HG03159 (cell line): Measurements from ENCODE around the gene NOC4L.
A peak's percentile ranks its signal among the peaks of the same experiment; 100 is the strongest.

Experiments
- ATAC-seq: cut with Tn5 transposase; IDR thresholded peaks from one replicate; pipeline ENCODE4 v1.9.1; 2021; ENCODE audit warnings: mild to moderate bottlenecking, moderate library complexity; ENCODE audit not compliant: unreplicated experiment

NOC4L gene

DNA sequence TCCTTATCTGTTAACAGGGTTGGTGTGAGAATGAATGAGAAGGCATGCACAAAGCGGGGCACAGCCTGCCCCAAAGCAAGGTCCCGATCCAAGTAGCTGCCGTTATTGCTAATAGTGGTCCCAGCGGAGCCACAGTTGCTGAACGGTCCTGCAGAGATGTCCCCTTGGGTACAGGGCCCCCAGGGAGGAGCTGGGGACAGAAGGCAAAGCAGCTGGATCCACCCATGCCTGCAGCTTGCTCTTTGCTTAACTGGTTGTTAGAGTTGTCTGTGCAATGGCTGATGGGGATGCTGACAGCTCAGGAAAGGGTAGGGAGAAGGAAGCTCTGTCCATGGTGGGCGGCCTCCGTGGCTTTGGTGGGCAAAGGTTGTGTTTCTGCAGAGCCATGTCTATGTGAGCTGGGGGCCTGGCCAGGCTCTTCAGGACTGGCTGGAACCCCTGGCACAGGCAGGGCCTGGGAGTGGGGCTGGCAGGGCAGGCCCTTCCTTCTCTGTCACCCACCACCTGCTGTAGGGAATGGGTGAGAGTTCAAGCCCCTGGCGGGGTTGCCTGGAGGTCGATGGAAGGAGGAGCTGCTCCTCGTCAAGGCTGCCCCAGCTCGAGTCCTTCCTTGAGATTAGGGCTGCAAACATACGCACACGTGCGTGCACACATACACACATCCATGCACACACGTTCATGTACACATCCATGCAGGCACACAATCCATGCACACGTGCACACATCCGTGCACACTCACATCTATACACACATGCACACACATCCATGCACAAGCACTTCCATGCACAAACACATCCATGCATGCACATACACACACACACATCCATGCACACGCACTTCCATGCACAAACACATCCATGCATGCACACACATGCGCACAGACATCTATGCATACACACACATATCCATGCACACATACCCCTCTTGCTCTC lies 35.4 kb downstream of the NOC4L start:
- no peak for ATAC-seq

DNA sequence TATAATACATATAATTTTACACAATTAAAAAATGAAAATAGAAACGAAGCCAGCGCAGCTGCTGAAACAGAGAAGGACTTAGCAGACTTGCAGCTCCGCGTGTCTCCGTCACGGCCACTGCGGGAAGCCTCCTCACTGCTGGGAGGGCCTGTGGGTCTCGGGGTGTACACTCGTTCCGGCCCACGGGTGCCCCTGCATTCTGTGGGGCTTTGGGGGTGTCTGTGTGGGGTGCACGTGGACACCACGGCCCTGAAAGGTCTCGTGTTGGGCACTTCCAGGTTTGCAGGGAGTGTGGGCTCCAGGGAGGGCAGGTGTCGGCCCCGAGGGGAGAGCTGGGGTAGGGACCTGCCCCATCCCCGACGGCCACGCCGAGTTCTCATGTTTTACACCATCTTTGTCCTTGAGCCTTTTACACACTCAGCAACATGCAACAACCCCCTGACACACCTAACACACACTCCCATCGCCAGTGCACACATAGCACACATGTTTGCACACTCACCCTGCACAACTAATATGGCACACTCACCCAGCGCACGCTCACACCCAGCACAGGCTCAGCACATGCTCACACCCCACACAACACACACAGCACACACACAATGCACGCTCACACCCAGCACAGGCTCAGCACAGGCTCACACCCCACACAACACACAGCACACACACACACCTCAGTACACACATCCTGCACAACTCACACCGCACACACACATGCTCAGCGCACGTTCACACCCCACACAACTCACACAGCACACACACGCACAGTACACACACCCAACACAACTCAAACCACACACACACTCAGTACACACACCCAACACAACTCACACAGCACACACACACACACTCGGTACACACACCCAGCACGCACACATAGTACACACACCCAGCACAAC lies 36.6 kb downstream of the NOC4L start:
- no peak for ATAC-seq

DNA sequence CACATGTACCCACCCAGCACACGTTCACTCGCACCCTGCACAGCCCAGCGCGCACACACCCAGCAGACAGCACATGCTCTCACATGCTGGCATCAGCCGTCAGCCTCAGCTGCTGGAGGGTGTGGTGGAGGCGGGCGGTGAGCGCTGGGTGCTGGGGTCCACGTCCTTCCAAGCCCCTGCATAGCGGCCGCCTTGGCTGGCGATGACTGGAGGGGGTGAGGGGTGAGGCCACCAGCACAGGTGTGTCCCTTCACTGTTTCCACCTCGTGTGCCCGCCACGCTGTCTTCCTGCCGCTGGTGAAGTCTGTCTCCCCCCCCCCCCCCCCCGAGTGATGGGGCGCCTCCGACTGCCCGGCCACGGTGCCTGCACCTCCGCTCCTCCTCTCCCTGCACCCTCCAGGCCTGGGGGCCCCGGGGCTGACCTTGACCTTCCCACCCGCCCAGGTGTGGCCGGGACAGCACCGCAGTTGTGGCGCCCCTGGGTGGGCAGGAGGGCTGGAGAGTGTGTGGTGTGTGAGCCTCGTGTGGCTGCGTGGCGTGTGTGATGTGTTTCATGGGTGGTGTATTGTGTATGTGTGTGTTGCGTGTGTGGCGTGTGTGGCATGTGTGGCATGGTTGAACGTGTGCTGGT lies 37.4 kb downstream of the NOC4L start:
- no peak for ATAC-seq

DNA sequence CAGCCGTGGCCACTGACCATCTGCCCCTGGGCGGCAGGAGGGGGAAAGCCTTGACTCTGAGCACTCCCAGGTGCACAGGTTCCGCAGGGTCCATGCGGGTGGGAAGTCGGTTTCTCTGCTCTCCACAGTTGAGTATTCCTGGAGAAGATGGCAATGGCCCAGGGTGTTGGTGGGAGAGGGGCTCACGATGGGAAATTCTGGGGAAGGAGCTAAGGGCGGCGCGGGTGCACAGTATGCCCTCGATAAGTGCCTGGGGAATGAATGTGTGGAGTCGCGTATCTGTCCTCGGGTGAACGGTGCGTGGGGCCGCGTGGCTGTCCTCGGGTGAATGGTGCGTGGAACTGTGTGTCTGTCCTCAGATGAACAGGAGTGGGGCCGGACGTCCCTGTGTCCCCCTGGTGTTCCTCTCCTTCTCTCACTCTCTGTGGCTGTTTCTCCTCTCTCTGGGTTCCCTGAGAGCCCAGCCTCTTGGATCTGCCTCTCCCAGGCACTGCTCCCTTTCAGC lies 38.0 kb downstream of the NOC4L start:
- ATAC-seq, result no peak

DNA sequence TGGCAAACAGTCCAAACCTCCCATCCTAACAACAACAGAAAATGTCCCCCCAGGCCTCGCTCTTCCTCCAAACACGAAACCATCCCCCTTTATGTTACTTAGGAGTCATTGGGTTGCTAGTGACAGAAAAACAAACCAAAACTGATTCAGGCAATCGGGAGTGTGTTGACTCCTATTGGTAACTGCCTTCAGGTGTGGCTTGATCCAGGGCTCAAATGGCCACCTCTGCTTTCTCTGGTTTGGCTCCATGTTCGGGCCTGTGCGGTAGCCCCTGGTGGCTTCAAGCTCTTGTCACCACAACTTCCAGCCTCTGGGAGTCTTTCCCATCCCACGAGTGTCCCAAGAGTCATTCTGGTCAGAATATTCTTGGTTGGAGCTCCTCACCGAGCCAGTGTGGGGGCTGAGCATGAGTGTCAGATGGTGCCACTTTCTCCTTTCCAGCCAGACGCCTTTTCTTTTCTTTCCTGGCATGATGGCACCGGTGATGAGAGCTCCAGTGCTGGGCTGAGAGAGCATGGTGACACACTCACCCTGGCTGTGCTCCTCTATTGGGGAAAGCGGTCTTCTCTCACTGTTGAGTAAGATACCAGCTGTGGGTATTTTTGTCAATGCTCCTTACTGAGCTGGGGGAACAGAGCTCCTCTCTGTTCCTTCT lies 38.6 kb downstream of the NOC4L start:
- ATAC-seq, result no peak

DNA sequence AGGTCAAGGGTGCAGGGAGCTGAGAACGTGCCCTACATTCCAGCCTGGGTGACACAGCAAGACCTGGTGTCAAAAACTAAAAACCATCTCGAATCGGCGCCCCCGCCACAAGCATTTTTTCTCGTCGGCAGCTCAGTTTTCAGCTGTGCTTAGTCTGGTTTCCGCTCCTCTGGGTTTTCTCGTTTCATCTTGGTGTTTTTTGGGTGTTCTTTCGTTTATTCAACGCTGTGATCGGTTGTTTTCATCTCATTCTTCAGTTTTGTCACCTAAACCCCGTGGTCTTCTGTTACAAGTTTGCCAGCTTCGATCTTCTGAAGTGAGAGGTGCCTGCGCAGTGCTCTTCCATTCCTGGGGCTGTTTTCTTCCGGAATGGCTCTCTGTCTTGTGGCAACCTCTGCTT lies 41.4 kb downstream of the NOC4L start:
- ATAC-seq, result no peak

DNA sequence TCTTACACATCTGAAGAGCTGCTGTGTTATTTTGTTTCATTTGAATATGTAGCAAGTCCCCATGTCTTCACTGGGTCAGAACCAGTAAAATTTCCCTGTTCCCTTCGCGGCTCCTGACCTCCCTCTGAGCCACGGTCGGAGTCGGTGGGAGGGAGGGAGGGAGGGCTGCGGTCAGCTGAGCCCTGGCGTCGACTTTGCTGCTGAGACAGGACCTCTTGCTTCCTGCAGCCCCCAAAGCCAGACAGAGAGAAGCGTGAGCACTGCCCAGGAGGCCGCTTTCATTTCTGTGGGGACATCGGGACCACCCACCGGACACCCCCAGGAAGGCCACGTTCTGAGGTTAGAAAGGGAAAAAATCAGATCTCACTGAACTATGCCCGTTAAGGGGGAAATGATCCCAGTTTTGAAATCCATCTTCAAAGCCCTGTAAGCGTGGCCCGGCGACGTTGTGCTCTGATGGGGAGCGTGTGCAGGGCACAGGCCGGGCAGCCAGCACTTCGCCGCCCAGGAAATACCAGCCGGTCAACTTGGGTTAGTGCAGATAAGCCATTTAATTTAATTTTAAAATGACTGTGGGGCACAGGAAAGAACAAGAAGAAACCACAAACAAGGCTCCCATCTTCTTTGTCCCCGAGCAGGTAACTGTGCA lies 42.1 kb downstream of the NOC4L start:
- ATAC-seq, result no peak

DNA sequence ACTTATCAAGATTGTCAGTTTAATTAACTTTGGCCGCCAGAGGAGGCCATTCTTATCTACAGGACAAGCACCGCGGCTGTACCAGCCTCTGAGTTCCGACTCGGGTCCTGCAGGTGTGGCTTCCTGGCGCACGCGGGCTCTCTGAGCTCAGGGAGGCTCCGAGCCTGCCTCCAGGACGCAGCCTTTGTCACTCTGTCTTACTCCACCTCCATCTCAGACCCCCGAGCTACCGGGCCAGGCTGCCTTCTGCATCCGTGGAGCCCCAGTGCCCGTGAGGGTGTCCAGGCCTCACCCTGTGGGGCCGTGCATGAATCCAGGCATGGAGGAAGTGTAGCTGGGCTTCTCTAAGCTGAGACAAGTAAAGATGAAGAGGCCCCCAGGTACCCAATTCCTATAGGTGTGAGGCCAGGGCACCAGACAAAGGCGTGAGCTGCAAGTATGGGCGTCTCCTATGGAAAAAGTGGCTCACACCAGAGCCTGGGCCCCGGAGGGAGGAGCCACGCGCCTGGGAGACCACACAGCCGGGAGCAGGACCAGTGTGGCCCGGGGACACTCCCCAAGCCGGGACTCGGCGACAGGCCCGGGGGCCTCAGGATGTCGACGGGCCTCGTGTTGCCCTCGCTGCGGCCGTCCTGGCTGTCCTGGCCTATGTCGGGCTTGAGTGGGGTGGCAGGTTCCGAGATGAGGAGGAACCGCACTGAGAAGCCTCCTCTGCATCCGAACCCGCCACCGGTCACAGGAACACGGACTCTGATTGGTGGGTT lies 42.8 kb downstream of the NOC4L start:
- no peak for ATAC-seq

DNA sequence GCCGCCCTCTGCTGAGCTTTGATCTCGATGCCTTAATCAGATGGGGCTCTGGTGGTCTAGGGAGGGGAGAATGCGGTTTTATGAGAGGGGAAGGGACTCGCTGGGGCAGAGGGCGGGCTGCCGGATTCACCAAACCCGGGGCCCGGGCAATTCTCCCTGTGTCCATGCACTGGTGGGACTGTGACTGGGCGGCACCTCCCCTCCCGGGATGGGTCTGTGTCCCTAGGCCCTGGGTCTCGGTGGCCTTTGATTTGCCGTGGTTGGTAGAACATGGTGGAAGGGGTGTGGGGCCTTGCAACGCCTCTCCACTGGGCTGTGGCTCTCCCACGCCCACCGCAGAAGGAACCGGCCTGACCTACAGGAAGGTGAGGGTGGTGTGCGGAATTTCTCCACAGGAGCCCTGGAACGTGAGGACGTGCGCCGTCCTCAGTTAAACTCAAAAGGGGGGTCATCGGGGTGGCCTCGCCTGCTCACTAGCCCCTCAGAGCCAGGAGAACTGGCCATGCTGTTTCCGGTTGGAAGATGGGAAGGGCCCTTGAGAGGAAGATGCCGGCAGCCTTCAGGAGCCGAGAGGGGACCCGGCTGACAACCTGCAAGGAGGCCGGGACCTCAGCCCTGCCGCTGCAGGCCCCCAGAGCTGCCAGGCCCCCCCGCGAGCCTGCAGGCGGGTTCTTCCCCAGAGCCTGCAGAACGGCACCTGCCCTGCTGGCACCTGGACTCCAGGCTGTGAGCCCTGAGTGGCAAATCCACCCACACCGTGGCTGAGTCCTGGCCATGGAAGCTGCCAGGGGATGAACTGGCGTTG lies 43.6 kb downstream of the NOC4L start:
- no peak for ATAC-seq

DNA sequence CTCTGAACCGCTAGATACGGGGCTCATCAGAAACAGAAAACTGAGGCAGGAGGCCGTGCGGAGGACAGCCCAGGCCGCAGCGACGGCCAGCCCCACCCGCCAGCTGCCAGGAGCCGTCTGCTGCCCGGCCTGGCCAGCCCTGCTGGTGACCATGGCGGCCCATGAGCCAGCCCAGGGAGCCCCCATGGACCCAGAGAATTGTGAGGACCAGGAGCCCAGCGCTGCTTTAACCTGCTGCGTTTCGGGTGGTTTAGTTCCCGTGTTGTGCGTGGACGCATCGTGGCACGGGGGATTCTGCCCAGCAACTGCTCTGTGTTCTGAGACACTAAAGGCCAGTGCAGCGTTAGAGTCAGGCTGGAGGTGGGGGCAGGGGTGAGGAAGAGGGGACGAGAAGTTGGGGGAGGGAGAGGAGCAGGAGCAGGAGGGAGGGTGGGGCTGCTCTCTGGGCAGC lies 44.2 kb downstream of the NOC4L start:
- no peak for ATAC-seq

DNA sequence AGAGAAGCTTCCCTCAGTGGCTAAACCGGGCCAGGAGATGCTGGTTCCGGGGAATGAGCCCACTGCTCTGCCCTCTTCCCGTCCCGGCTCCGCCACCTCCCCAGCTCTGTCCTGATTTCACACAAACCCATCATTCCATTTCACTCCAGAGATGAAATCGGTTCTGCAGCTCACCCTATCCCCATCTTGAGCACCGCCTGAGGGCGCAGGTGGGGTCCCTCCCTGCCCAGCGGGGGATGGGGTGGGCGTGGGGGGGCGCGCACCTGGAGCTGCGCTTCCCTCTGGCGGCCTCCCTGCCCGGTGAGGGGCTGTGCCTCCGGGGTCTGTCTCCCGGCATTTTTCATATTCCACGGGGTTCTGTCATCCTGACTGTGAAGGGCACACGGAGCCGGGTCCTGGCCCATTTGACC lies 44.7 kb downstream of the NOC4L start:
- no peak for ATAC-seq

DNA sequence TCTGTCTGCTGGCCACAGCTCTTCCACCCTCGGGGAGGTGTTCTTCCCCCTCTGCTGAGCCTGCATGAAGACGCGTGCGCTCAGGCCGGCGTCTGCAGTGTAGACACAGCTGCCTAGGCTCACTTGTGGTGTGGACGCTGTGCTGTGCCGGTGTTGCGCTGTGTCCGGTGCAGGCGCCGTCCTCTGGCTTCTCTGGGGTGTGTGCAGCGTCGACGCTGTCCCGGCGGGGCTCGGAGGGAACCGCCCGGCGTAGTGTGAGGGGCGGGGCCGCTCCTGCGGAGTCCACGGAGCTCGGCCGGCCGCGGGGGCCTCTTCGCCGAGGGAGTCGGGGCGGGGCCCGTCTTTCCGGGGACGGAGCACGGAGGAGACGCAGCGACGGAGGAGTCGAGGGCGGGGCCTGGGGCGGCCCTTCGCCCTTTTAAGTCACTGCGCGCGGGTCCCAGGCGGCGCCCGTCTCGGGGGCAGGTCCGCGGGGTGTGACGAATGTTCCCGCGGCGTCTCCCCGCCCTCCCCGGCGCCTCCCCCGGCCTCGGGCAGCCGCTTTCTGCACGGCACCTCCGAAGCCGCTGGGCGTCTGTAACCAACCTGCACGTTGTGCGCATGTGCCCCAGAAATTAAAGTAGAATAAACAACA lies 45.2 kb downstream of the NOC4L start:
- peak; percentile 79 for ATAC-seq

DNA sequence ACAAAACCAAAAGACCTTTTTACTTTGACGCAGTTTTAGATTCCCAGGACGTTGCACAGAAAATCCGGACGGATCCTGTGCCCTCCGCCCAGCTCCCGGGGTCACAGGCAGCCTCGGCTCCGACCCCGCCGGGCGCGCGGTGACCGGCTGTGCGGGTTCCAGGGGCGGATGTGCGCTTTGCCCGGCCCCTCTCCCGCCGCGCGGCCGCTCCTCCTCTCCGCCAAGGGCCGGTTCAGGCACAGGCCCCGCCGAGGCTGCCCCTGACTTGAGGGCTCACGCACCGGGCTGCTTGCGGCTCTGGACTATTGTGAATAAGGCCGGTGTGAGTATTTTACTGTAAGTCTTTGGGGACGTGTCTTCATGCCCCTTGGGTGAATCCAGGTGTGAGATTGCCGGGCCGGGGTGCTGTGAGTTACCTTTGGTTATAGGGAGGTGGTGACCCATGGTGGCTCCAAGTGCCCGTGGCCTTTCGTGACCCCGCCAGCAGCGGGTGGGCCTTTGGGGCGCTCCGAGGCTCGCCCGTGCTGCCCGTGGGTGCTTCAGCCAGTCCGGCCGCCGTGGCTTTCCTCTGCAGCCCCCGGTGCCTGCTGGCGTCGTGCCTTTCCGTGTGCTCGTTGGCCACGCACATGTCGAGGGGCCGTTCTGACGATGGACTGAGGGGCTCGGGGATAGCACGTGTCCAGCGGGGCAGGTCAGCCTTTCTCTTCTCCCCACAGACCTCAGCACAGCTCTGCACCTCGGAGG lies 45.9 kb downstream of the NOC4L start:
- no peak for ATAC-seq

DNA sequence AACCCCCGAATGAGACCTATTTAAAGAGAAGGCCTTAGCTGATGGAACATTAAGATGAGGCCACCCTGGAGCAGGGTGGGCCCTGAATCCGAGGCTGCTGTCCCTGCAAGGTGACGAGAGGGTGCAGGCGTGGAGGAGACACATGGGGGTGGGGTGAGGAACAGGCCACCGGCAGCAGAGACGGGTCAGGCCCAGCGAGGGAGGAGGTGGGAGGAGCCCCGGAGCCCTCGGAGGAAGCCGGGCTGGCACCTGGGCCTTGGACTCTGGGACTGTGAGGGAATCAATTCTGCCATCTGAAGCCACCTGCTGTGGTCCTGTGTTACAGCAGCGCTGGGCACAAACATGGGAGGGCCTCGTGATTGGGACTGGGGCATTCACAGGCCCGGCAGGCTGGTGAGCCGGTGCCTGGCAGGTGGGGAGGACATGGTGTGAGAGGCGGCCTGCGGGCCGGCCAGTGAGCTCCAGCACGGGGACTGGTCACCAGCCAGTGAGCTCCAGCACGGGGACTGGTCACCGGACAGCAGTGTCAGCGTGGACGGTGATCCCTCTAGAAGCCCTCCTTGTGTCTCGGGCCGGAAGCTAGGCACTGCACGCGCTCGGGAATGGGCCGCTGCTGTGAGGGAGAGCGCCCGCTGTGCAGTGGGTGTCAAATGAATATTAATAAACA lies 46.7 kb downstream of the NOC4L start:
- ATAC-seq, result no peak

DNA sequence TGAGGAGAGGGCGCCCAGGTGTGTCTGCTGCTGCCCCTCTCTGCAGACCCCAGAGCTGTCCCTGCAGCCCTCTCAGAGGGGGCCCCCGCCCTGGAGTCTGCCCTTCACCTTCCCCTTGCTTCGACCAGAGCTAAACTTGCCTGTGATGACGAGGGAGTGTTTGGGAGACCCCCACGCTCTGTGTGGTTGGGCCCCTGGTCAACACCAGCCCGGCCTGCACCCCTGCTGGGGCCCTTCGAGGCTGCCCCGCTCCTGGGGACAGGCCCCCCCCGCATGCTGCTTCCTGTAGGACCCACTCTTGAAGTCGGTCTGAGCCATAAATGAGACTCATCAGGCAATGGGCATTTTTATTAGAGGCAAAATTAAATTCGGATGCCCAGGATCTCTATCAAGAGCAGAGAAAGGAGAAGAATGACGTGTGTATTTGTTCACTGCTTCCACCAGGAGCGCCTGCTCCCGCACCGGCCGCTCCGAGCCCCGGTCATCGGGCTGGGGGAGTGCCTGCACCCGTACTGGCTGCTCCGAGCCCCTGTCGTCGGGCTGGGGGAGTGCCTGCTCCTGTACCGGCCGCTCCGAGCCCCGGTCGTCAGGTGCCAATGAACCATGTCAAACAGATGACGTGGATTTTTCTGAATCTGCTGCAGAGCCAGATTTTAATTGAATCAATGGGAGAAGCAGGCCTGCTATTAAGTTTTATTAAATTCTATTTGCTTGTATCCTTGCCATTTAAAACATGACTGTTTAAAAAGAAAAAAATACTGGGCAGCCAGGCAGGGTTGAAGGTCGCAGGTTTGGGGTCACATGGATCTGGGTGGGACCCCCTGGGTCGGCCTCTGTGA lies 47.7 kb downstream of the NOC4L start:
- no peak for ATAC-seq

DNA sequence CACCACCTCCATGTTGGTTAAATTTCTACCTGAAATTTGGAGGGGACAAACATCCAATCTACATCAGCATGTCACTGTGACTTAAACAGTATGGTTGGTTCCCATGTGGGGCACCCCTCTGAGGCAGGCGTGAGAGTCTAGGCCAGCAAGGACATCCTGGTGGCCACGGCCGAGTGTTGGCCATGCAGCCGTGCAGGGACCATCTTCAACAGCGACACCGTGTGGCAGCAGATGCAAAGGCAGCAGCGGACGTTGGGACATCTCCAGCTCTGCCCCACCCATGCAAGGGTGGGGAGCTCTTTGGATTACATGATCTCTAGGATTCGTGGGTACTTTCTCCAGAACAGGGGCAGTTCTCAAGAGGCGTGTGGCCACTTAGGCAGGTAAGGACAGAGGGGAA lies 49.8 kb downstream of the NOC4L start:
- no peak for ATAC-seq
